GM12878 (cell line): ENCODE measurements around the gene ADPGK. TPM values are rescaled to one million over a fixed set of nuclear protein-coding genes. Genes with fewer than 3 reads are reported as not detected.
A peak's percentile ranks its signal among the peaks of the same experiment; 100 is the strongest.

Experiments used
- ATAC-seq: fragments of 200-7000 bp; cut with Tn5 transposase; 3 replicates; pipeline ENCODE4 v1.9.1; 2020; ENCODE audit warnings: mild to moderate bottlenecking, moderate library complexity
- BruUV-seq: library from RNA; stranded (reverse); fragments of 400-500 nt; replicated peaks from 2 replicates; lab custom pipeline; 2021; lab: Mats Ljungman, UMichigan
- CTCF ChIA-PET: fragments of 300-600 bp; sonication (Branson Sonifier 250); formaldehyde crosslinking; extraction: SDS; loops from one replicate; lab custom pipeline; 2021; ENCODE audit warnings: inconsistent platforms; lab: Yijun Ruan, JAX
- POLR2A ChIA-PET: fragments of 350-600 bp; formaldehyde crosslinking; extraction: SDS; loops from one replicate; lab custom pipeline; 2021; ENCODE audit warnings: inconsistent platforms; lab: Charles Lee
- RAD21 ChIA-PET: fragments of 300-600 bp; sonication (Branson Sonifier 250); formaldehyde crosslinking; loops from one replicate; lab custom pipeline; 2023; ENCODE audit warnings: antibody characterized with exemption; ENCODE audit not compliant: unreplicated experiment; lab: Charles Lee
- SMC1A ChIA-PET: fragments of 300-600 bp; sonication (Branson Sonifier 250); formaldehyde crosslinking; loops from one replicate; lab custom pipeline; 2023; ENCODE audit not compliant: unreplicated experiment, uncharacterized antibody; lab: Charles Lee
- DNase-seq: peaks from one replicate; pipeline ENCODE4 v3.0.0-alpha.2; 2011; ENCODE audit warnings: low read depth, low spot score
- FAIRE-seq: peaks from 3 replicates; lab custom pipeline; 2011; peaks lifted over from hg19 to GRCh38; lab: Jason Lieb, UNC
- H2AFZ ChIP-seq: 2 replicates; pipeline ENCODE4 v1.6.0; 2011; ENCODE audit warnings: low read depth, low read length, control low read depth; ENCODE audit not compliant: control insufficient read depth
- H3K27ac ChIP-seq: 2 replicates; pipeline ENCODE4 v1.5.1; 2011; ENCODE audit warnings: control low read depth; ENCODE audit not compliant: control insufficient read depth, insufficient read depth
- H3K27me3 ChIP-seq, 2 experiments: replicated peaks in 1 of 2; 2 replicates each; pipeline versions ENCODE4 v1.6.0 to v1.6.1; 2011; ENCODE audit warnings: low read length in 1 of 2; ENCODE audit not compliant: control insufficient read depth in 2 of 2, insufficient read depth in 2 of 2
- H3K36me3 ChIP-seq, 2 experiments: 2 replicates each; pipeline ENCODE4 v1.5.1; 2011; ENCODE audit warnings: low read length in 1 of 2; ENCODE audit not compliant: control insufficient read depth in 2 of 2, insufficient read depth in 2 of 2
- H3K4me1 ChIP-seq: 2 replicates; pipeline ENCODE4 v1.6.1; 2011; ENCODE audit warnings: mild to moderate bottlenecking, low read length, moderate library complexity, mixed read lengths; ENCODE audit not compliant: control insufficient read depth, insufficient read depth
- H3K4me2 ChIP-seq: 2 replicates; pipeline ENCODE4 v1.6.0; 2011; ENCODE audit warnings: control low read depth; ENCODE audit not compliant: control insufficient read depth, insufficient read depth
- H3K4me3 ChIP-seq: fragments of 200-600 bp; sonication (generic); 2 replicates; pipeline ENCODE4 v1.5.1; 2016
- H3K79me2 ChIP-seq: 2 replicates; pipeline ENCODE4 v1.6.0; 2011; ENCODE audit warnings: low read length; ENCODE audit not compliant: control insufficient read depth, insufficient read depth
- H3K9ac ChIP-seq: 2 replicates; pipeline ENCODE4 v1.8.0; 2011; ENCODE audit warnings: low read length, control low read depth, mixed read lengths; ENCODE audit not compliant: control insufficient read depth, insufficient read depth
- H3K9me3 ChIP-seq: replicated peaks from 3 replicates; pipeline ENCODE4 v1.5.1; 2011; ENCODE audit warnings: mild to moderate bottlenecking, low read length; ENCODE audit not compliant: control insufficient read depth, insufficient read depth
- H4K20me1 ChIP-seq: 2 replicates; pipeline ENCODE4 v1.6.0; 2011; ENCODE audit not compliant: control insufficient read depth, insufficient read depth
- ASH2L ChIP-seq: fragments of 300-600, 200-600 bp; sonication (generic); IDR thresholded peaks from 2 replicates; pipeline ENCODE4 v1.6.1; 2017; ENCODE audit warnings: low read depth, mild to moderate bottlenecking, borderline replicate concordance
- ATF3 ChIP-seq: IDR thresholded peaks from 2 replicates; pipeline ENCODE4 v1.6.1; 2011; ENCODE audit warnings: low read depth, mild to moderate bottlenecking, low read length, moderate library complexity, borderline replicate concordance; ENCODE audit errors: extremely low read depth
- CUX1 ChIP-seq: IDR thresholded peaks from 2 replicates; pipeline ENCODE4 v1.6.1; 2012; ENCODE audit warnings: improper control_type of control experiment, low read depth, low read length; ENCODE audit not compliant: insufficient replicate concordance
- HDAC2 ChIP-seq: fragments of 200-600 bp; sonication (generic); IDR thresholded peaks from 2 replicates; pipeline ENCODE4 v1.6.1; 2017
- NFIC ChIP-seq: IDR thresholded peaks from 2 replicates; pipeline ENCODE4 v1.6.1; 2012; ENCODE audit warnings: low read depth, mild to moderate bottlenecking, inconsistent platforms, low read length, moderate library complexity
- NKRF ChIP-seq: fragments of 450-650 bp; conservative IDR thresholded peaks from 2 replicates; pipeline ENCODE4 v1.6.1; 2017; ENCODE audit warnings: mild to moderate bottlenecking, moderate library complexity
- PAX5 ChIP-seq: IDR thresholded peaks from 2 replicates; pipeline ENCODE4 v1.6.1; 2011; ENCODE audit warnings: low read depth, low read length, borderline replicate concordance
- PKNOX1 ChIP-seq: fragments of 450-650 bp; IDR thresholded peaks from 2 replicates; pipeline ENCODE4 v1.6.1; 2016; ENCODE audit warnings: mild to moderate bottlenecking
- SUZ12 ChIP-seq: fragments of 200-600 bp; sonication (generic); IDR thresholded peaks from one replicate; pipeline ENCODE4 v1.6.1; 2018; ENCODE audit warnings: antibody characterized with exemption, mild to moderate bottlenecking; ENCODE audit not compliant: unreplicated experiment
- ZBTB4 ChIP-seq: fragments of 450-650 bp; formaldehyde crosslinking; IDR thresholded peaks from 2 replicates; pipeline ENCODE4 v1.4.0; 2022; ENCODE audit warnings: mild to moderate bottlenecking, moderate library complexity
- WGBS: methylation state at CpG from one replicate; pipeline ENCODE4 v1.1.6; 2016; ENCODE audit warnings: low lambda C conversion rate; ENCODE audit not compliant: insufficient replicate concordance, insufficient coverage; ENCODE audit errors: missing lambda C conversion rate; 5-methylcytosine and 5-hydroxymethylcytosine counted together
- in situ Hi-C: fragments of 300-500 bp; cut with MboI; formaldehyde crosslinking; loops from 9 replicates; pipeline ENCODE4 v1.14.3; 2018; ENCODE audit warnings: mixed read lengths
- intact Hi-C: fragments of 100-400 bp; cut with micrococcal nuclease; formaldehyde crosslinking; loops from one replicate; pipeline ENCODE4 v1.14.2; 2022; ENCODE audit not compliant: unreplicated experiment
- polyA plus RNA-seq, 11 experiments: library from polyadenylated mRNA; depleted of rRNA in 4 of 11; unstranded in 6 of 11; stranded (reverse) in 5 of 11; fragments of >200 nt; fragmentation: Nextera tagmentation in 4 of 11; fragmentation: Illumina TruSeq in 1 of 11; extraction: Ambion mirVana in 4 of 11; extraction: Trizol in 1 of 11; gene quantifications; 1 replicate in 1 of 11; 2 replicates in 10 of 11; pipeline versions ENCODE4 v1.2.1 to v1.2.3, GENCODE V29; 2011 to 2016; ENCODE audit warnings: inconsistent platforms in 2 of 11, missing spikeins in 2 of 11, low read depth in 1 of 11
- total RNA-seq, 4 experiments: library from RNA; depleted of rRNA in 3 of 4; stranded (reverse); fragments of >200 nt in 3 of 4; fragmentation: Illumina TruSeq in 1 of 4; extraction: Trizol in 1 of 4; gene quantifications; 2 replicates each; pipeline versions ENCODE4 v1.2.1 to v1.2.3, GENCODE V29; 2013 to 2021

Gene ADPGK
- total and polyA plus RNA-seq, 10 of the 15 experiments (the other 5 are each of a cell fraction or from before 2014, with no cell fraction given): 13.8 to 146 (median 56.7) TPM

GRCh38 chr15:72785841-72786240, 2.3 kb upstream of the ADPGK start:
- H3K27me3 ChIP-seq: no peaks in the 10 kb centered on the region
- peaks cover 27% of the 10 kb centered on the region for H3K79me2 ChIP-seq
- no peak for FAIRE-seq
- no peak overlapping the region for H3K4me2 ChIP-seq
- no peak overlapping the region for H3K4me3 ChIP-seq
- SMC1A ChIA-PET: interaction anchor here (1.0 to 1.3 kb wide), 2 partner anchors 186 to 298 kb away, joined by 3 to 6 read pairs; no protein-coding TSS in a partner anchor
- POLR2A ChIA-PET: interaction anchor here (0.6 kb wide), 1 partner anchor 57 kb away, joined by 3 read pairs; no protein-coding TSS in a partner anchor
- no peak for DNase-seq
- H3K27ac ChIP-seq: no peak overlapping the region
- no peak for ATAC-seq
- peaks cover 3% of the 10 kb centered on the region; the same call in 1 of the 2 replicates for H4K20me1 ChIP-seq
- 100% methylated on average over 2 of the region's 2 CpGs for WGBS
- H3K4me1 ChIP-seq: peaks cover 31% of the 10 kb centered on the region
- in situ Hi-C loops: loop anchor here (5.0 to 10.0 kb wide), 2 partner anchors 296 to 849 kb away; partner anchors contain the start of gene NPTN
- peak overlapping the region; percentile 50 for H2AFZ ChIP-seq
- CTCF ChIA-PET: interaction anchor here (0.6 to 4.8 kb wide), 5 partner anchors 9 to 297 kb away, joined by 3 to 34 read pairs (median 4); no protein-coding TSS in a partner anchor
- RAD21 ChIA-PET: interaction anchor here (1.3 kb wide), 1 partner anchor 64 kb away, joined by 5 read pairs; no protein-coding TSS in a partner anchor
- no peak overlapping the region for H3K9ac ChIP-seq
- no peaks in the 10 kb centered on the region for H3K9me3 ChIP-seq
- no TSS peak for BruUV-seq
- intact Hi-C loops: loop anchor here (10.0 kb wide), 1 partner anchor 459 kb away; no protein-coding TSS in a partner anchor
- 0 out of 4 replicates have a peak, but pooled peaks cover 0 to 3% of the 10 kb centered on the region in 2 experiments for H3K36me3 ChIP-seq
- no peak for TF ChIP-seq CUX1
- TF ChIP-seq PKNOX1: no peak
- TF ChIP-seq NKRF: no peak
- TF ChIP-seq HDAC2: no peak
- TF ChIP-seq ZBTB4: no peak
- no peak for TF ChIP-seq ATF3
- no peak for TF ChIP-seq ASH2L
- no peak for TF ChIP-seq SUZ12
- TF ChIP-seq PAX5: no peak
- TF ChIP-seq NFIC: no peak
